ENCODE results near the gene RILPL1. TPM values are rescaled to one million over a fixed set of nuclear protein-coding genes. Genes with fewer than 3 reads are reported as not detected.

Gene RILPL1
- total and polyA plus RNA-seq, 2 experiments from 2014 or later: 13.6 to 17.5 TPM

DNA sequence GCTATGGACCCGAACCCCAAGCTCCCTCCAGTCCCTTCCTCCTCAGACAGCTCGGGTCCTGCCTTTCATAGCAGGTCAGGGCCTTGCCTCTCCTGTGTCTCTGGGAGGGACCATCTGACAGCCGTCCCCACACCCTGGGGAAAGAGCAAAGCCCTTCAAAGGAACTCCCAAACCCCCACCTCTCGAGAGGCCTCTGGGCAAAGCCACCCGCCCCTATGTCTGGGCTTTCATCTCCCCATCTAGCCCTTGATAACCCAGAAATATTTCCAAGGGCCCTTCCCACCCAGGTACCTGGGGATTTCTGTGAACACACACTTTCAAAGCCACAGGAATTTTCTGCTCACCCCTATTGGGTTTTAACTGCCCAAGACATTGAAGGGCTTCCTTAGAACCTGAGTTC is 43.4 kb downstream of the RILPL1 start:
- Histone ChIP-seq H3K27ac (no peak overlapping the region), H3K79me2 (no peaks in the 10 kb centered on the region), H3K4me1 (ENCODE audit: insufficient read depth) (no peaks in the 10 kb centered on the region), H3K9me3 (ENCODE audit: low read depth) (no peaks in the 10 kb centered on the region), H3K9me2 (replicated peaks; ENCODE audit: insufficient read depth) (no peaks in the 10 kb centered on the region), H3K4me2 (no peak overlapping the region), H4K20me1 (ENCODE audit: insufficient read depth, poor library complexity, severe bottlenecking) (no peaks in the 10 kb centered on the region), H2AFZ (no peak overlapping the region), H3K4me3 (no peak overlapping the region), H3K36me3 (replicated peaks; ENCODE audit: insufficient read depth, low read depth) (no peaks in the 10 kb centered on the region), H3K27me3 (no peaks in the 10 kb centered on the region)
- no peak for DNase-seq (ENCODE audit: low spot score)
- TF ChIP-seq, protein P1, sequence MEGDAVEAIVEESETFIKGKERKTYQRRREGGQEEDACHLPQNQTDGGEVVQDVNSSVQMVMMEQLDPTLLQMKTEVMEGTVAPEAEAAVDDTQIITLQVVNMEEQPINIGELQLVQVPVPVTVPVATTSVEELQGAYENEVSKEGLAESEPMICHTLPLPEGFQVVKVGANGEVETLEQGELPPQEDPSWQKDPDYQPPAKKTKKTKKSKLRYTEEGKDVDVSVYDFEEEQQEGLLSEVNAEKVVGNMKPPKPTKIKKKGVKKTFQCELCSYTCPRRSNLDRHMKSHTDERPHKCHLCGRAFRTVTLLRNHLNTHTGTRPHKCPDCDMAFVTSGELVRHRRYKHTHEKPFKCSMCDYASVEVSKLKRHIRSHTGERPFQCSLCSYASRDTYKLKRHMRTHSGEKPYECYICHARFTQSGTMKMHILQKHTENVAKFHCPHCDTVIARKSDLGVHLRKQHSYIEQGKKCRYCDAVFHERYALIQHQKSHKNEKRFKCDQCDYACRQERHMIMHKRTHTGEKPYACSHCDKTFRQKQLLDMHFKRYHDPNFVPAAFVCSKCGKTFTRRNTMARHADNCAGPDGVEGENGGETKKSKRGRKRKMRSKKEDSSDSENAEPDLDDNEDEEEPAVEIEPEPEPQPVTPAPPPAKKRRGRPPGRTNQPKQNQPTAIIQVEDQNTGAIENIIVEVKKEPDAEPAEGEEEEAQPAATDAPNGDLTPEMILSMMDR (IDR thresholded peaks at IDR 0.05; ENCODE audit: poor library complexity): no peak
- TF ChIP-seq EZH2 (IDR thresholded peaks at IDR 0.05; ENCODE audit: borderline replicate concordance) (no peak), EZH2phosphoT487 (IDR thresholded peaks at IDR 0.05; ENCODE audit: low read depth, severe bottlenecking, unreplicated experiment) (no peak)
- WGBS (ENCODE audit: low lambda C conversion rate, missing lambda C conversion rate): 75% methylated on average over 5 of the region's 5 CpGs

DNA sequence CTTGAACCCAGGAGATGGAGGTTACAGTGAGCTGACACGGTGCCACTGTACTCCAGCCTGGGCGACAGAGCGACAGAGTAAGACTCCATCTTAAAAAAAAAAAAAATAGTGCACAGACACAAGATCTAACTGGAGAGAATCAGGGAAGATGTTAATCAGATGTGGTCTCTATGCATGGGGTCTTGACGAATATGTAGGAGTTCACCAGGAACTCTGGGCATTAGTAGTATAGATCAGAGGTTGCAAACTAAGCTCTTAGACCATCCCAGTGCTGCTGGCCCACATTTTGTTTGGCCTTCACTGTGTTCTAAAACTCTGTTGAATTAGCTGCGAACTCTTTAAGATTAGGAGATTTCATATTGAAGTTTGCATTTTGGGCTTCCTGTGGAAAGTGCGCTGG is 43.9 kb downstream of the RILPL1 start:
- H3K36me3 ChIP-seq (replicated peaks; ENCODE audit: insufficient read depth, low read depth): no peaks in the 10 kb centered on the region
- H4K20me1 ChIP-seq (ENCODE audit: insufficient read depth, poor library complexity, severe bottlenecking): no peaks in the 10 kb centered on the region
- no peaks in the 10 kb centered on the region for H3K9me2 ChIP-seq (replicated peaks; ENCODE audit: insufficient read depth)
- no peak for DNase-seq (ENCODE audit: low spot score)
- H3K4me2 ChIP-seq: no peak overlapping the region
- no peak overlapping the region for H3K27ac ChIP-seq
- no peak overlapping the region for H3K4me3 ChIP-seq
- no peaks in the 10 kb centered on the region for H3K9me3 ChIP-seq (ENCODE audit: low read depth)
- no peaks in the 10 kb centered on the region for H3K79me2 ChIP-seq
- no peaks in the 10 kb centered on the region for H3K4me1 ChIP-seq (ENCODE audit: insufficient read depth)
- WGBS (ENCODE audit: low lambda C conversion rate, missing lambda C conversion rate): 97% methylated on average over 6 of the region's 6 CpGs
- H3K27me3 ChIP-seq: no peaks in the 10 kb centered on the region
- TF ChIP-seq EZH2phosphoT487 (IDR thresholded peaks at IDR 0.05; ENCODE audit: low read depth, severe bottlenecking, unreplicated experiment): no peak
- TF ChIP-seq EZH2 (IDR thresholded peaks at IDR 0.05; ENCODE audit: borderline replicate concordance): no peak
- TF ChIP-seq, protein P1 (IDR thresholded peaks at IDR 0.05; ENCODE audit: poor library complexity): no peak
- no peak overlapping the region for H2AFZ ChIP-seq

DNA sequence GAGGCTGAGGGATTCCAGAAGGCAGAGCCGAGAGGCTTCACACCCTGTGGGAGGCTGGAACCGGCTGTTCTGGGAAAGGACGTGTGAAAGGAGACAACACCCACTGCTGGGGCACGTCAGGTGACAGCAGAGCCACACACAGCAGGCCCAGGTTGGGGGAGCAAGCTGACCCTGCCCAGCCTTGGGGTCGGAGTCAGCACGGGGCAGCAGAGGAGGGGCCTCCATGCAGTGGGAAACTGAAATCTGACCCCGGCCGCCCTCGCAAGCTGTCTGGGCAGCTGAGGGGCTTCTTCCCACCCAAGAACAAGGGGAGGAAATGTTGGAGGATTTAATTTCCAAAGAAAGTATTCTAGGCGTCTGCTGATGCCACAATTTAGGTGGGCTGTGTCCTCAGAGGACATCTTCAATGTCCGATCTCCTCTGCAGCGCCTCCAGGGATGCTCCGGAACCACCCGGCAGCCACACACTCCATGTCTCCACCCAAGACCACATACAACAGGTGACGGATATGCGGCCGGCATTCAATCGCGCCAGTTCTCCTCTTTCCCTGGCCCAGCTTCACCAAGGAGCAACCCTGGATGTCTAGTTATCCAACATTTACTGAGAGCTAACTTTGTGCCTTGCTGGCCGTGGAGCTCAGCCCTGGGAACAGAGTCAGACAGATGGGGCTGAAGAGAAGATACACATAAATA is 44.8 kb downstream of the RILPL1 start:
- no peak overlapping the region for H3K4me3 ChIP-seq
- no peaks in the 10 kb centered on the region for H3K36me3 ChIP-seq (replicated peaks; ENCODE audit: insufficient read depth, low read depth)
- H3K9me2 ChIP-seq (replicated peaks; ENCODE audit: insufficient read depth): no peaks in the 10 kb centered on the region
- H3K27me3 ChIP-seq: no peaks in the 10 kb centered on the region
- no peak for DNase-seq (ENCODE audit: low spot score)
- H4K20me1 ChIP-seq (ENCODE audit: insufficient read depth, poor library complexity, severe bottlenecking): no peaks in the 10 kb centered on the region
- no peaks in the 10 kb centered on the region for H3K4me1 ChIP-seq (ENCODE audit: insufficient read depth)
- no peak overlapping the region for H3K4me2 ChIP-seq
- H3K9me3 ChIP-seq (ENCODE audit: low read depth): no peaks in the 10 kb centered on the region
- WGBS (ENCODE audit: low lambda C conversion rate, missing lambda C conversion rate): 69% methylated on average over 20 of the region's 20 CpGs
- H2AFZ ChIP-seq: no peak overlapping the region
- no peak overlapping the region for H3K27ac ChIP-seq
- TF ChIP-seq EZH2 (IDR thresholded peaks at IDR 0.05; ENCODE audit: borderline replicate concordance) (no peak), EZH2phosphoT487 (IDR thresholded peaks at IDR 0.05; ENCODE audit: low read depth, severe bottlenecking, unreplicated experiment) (no peak)
- TF ChIP-seq, protein P1 (IDR thresholded peaks at IDR 0.05; ENCODE audit: poor library complexity): no peak
- no peaks in the 10 kb centered on the region for H3K79me2 ChIP-seq

Measured in hepatocyte (in vitro differentiated cells).